ENCODE results near the gene AVPR2. TPM values are rescaled to one million over a fixed set of nuclear protein-coding genes. Genes with fewer than 3 reads are reported as not detected.

AVPR2 gene
- total RNA-seq, 4 donors from 2014 or later: 0.19 to 1.3 (median 0.29) TPM

DNA sequence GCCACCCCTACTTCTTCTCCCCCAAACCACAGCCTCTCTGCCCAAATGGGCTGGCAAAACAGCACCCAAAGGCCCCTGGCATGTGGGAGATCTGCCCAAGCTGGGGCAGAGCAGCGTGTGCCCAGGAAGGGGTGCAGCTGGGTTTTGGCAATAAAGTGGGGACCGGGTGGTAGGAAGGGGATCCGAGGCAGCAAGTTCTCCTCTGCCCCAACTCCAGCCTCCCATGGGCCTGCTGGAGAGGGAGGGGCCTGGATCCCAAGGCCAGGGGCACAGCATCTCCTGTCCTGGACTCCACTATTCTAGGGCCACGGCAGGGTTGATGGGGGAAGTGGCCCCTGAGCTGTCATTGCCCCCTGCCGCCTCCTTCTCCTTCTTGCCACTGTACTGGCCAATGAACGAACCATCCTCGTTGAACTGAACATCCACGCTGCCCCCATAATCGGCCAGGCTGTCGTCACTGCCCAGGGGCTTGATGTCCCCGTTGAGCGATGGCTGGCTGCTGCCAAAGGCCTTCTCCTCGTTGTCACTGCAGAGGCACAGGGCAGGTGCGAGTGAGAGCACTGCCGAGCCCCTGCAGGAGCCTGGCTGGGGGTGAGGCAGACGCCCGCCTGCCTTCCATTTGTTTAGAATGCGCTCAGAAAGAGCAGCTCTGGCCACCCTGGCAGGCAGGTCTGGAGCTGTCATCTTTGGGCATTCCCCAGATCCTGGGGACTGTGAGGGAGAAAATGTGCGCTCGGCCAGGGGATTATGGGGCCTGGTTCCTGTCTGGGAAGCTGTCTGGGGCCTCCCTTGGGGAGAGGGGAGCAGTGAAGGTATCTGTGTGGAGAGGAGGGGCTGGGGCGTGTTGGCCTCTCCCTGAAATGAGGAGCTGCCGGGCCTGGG, 41.9 kb upstream of the AVPR2 start:
- H3K9me3 ChIP-seq: no peaks in the 10 kb centered on the region
- H3K27me3 ChIP-seq: peaks cover 0 to 13% (median 0%) of the 10 kb centered on the region in 4 donors
- no peak for DNase-seq
- TF ChIP-seq, protein P1, sequence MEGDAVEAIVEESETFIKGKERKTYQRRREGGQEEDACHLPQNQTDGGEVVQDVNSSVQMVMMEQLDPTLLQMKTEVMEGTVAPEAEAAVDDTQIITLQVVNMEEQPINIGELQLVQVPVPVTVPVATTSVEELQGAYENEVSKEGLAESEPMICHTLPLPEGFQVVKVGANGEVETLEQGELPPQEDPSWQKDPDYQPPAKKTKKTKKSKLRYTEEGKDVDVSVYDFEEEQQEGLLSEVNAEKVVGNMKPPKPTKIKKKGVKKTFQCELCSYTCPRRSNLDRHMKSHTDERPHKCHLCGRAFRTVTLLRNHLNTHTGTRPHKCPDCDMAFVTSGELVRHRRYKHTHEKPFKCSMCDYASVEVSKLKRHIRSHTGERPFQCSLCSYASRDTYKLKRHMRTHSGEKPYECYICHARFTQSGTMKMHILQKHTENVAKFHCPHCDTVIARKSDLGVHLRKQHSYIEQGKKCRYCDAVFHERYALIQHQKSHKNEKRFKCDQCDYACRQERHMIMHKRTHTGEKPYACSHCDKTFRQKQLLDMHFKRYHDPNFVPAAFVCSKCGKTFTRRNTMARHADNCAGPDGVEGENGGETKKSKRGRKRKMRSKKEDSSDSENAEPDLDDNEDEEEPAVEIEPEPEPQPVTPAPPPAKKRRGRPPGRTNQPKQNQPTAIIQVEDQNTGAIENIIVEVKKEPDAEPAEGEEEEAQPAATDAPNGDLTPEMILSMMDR (IDR thresholded peaks at IDR 0.05): no peak
- TF ChIP-seq POLR2A (IDR thresholded peaks at IDR 0.05): no peak
- H3K27ac ChIP-seq: no peak overlapping the region
- intact Hi-C loops (cut with DNase I): no loop called here
- no peaks in the 10 kb centered on the region for H3K4me1 ChIP-seq
- no peaks in the 10 kb centered on the region for H3K36me3 ChIP-seq
- WGBS, 2 donors: 55 to 71% methylated on average over 5 of the region's 22 CpGs
- no peak overlapping the region for H3K4me3 ChIP-seq

DNA sequence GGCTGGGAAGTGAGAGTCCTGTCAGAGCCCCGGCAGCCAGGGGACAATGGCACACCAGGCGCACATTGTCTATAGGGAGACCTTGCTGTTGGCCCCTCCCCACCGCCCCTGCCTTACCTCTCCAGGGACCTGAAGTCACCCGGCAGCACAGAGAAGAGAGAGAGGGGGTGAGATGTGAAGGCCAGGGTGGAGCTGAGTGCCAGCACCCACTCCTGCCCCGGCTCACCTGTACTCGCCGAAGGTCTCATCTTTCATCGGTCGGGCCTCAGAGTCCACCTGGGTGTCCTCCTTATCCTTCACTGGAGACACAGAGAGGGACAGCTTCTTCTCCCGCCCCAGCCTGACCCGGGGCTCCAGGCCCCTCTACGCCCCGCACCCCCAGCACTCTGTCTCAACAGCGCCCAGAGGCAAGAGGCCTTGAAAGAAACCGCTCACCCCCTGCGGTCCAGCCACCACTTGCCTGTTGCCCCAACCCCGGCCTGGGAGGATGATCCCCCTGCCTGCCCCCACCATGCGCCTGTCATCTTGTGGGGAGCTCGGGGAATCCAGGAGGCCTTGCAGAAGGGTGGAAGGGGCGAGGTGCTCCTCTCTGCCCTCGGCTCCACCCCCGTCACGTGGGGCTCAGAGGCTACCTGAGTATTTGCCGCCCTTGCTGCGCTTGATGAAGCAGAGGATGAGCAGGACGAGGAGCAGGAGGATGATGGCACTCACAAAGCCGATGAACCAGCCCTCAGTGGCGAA, 41.1 kb upstream of the AVPR2 start:
- no peak overlapping the region for H3K4me3 ChIP-seq
- TF ChIP-seq POLR2A (IDR thresholded peaks at IDR 0.05): no peak
- TF ChIP-seq, protein P1 (IDR thresholded peaks at IDR 0.05): no peak
- no peak overlapping the region for H3K27ac ChIP-seq
- no peaks in the 10 kb centered on the region for H3K36me3 ChIP-seq
- H3K27me3 ChIP-seq: peaks cover 0 to 13% (median 0%) of the 10 kb centered on the region in 4 donors
- intact Hi-C loops (cut with DNase I): no loop called here
- no peak for DNase-seq
- no peaks in the 10 kb centered on the region for H3K4me1 ChIP-seq
- H3K9me3 ChIP-seq: no peaks in the 10 kb centered on the region
- 75% methylated on average over 7 of the region's 28 CpGs; no CpG with 5 or more reads in 1 of the 2 donors for WGBS, 2 donors

DNA sequence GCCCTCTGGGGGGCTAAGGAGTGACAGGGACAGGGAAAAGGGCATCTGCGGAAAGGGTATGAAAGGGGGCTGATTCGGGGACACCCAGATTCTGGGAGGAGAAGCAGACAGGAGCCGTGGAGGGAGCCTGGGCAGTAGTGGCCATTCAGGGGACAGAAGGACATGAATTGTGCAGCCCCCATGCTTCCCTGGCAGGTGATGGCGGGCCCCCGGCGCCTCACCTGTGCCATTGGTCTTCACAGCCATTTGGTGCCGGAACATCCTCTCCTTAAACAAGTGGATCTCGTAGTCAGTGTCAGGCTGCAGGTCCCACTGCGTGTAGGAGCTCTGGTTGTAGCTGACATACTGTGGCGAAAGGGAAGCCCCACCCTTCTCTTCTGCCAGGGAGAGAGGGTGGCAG, 40.4 kb upstream of the AVPR2 start:
- H3K4me1 ChIP-seq: no peaks in the 10 kb centered on the region
- H3K36me3 ChIP-seq: no peaks in the 10 kb centered on the region
- peaks cover 0 to 13% (median 0%) of the 10 kb centered on the region in 4 donors for H3K27me3 ChIP-seq
- DNase-seq: no peak
- WGBS, 2 donors: 80% methylated on average over 10 of the region's 10 CpGs; no CpG with 5 or more reads in 1 of the 2 donors
- TF ChIP-seq, protein P1 (IDR thresholded peaks at IDR 0.05): no peak
- no peak for TF ChIP-seq POLR2A (IDR thresholded peaks at IDR 0.05)
- H3K4me3 ChIP-seq: no peak overlapping the region
- H3K27ac ChIP-seq: no peak overlapping the region
- intact Hi-C loops (cut with DNase I): no loop called here
- no peaks in the 10 kb centered on the region for H3K9me3 ChIP-seq

DNA sequence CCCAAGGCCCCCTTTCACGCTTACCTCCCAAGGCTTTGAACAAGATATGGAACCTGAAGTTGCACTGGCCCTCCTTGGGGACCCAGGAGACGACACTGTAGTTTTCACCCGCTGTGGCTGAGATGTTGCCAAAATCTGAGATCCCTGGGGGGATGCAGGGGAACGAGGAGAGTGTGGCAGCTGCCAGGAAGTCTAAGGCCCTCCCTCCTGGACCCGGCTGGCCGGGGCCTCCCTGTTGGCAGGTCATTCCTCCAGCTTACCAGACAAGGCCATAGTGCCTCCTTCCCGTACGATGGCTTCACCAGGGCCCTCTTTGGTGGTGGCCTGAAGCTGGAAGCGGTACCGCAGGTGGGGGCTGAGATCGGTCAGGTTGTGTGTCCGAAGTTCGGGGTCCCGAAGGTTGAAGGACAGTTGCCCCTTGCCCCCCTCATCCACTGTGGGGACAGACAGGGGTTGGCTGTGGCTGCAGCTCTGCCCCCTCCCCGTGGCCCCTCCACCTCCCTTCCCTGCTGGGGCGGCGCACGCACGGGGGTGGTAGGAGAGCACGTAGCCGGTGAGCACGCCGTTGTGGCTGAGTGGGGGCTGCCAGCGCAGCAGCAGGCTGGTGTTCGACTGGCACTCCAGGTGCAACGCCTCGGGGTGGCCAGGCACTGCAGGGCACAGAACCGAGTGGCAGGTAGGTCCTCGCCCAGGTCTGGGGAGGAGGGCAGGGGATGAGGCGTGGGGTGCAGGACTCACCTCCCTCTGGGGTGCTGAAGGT, 39.7 kb upstream of the AVPR2 start:
- peaks cover 0 to 13% (median 0%) of the 10 kb centered on the region in 4 donors for H3K27me3 ChIP-seq
- no peaks in the 10 kb centered on the region for H3K4me1 ChIP-seq
- no peaks in the 10 kb centered on the region for H3K9me3 ChIP-seq
- WGBS, 2 donors: 74 to 80% methylated on average over 2 to 9 of the region's 30 CpGs
- no peak for DNase-seq
- no peak for TF ChIP-seq POLR2A (IDR thresholded peaks at IDR 0.05)
- TF ChIP-seq, protein P1 (IDR thresholded peaks at IDR 0.05): no peak
- H3K36me3 ChIP-seq: no peaks in the 10 kb centered on the region
- no peak overlapping the region for H3K27ac ChIP-seq
- H3K4me3 ChIP-seq: no peak overlapping the region
- intact Hi-C loops (cut with DNase I): no loop called here
